Measurements from ENCODE around the gene CBY1. TPM values are rescaled to one million over a fixed set of nuclear protein-coding genes. Genes with fewer than 3 reads are reported as not detected.

The CBY1 gene
- polyA plus RNA-seq, 1 donor: 34.4 TPM

Other genes with a start within 250 kb of the CBY1 start
- gene KCNJ4, start 201.4 kb upstream of the CBY1 start, polyA plus RNA-seq (ENCODE audit: insufficient read length): 1.6 TPM
- 19.3 TPM for gene KDELR3, start 188.5 kb upstream of the CBY1 start, polyA plus RNA-seq (ENCODE audit: insufficient read length)
- gene DDX17, start 150.3 kb upstream of the CBY1 start, polyA plus RNA-seq (ENCODE audit: insufficient read length): 329 TPM
- gene DMC1, start 86.5 kb upstream of the CBY1 start, polyA plus RNA-seq (ENCODE audit: insufficient read length): 8.0 TPM
- gene FAM227A, start 246 bp upstream of the CBY1 start, polyA plus RNA-seq (ENCODE audit: insufficient read length): 0.77 TPM
- 89.3 TPM for gene TOMM22, start 25.3 kb downstream of the CBY1 start, polyA plus RNA-seq (ENCODE audit: insufficient read length)
- gene JOSD1, start 44.3 kb downstream of the CBY1 start, polyA plus RNA-seq (ENCODE audit: insufficient read length): 37.2 TPM
- gene GTPBP1, start 49.3 kb downstream of the CBY1 start, polyA plus RNA-seq (ENCODE audit: insufficient read length): 35.8 TPM
- gene SUN2, start 99.4 kb downstream of the CBY1 start, polyA plus RNA-seq (ENCODE audit: insufficient read length): 59.3 TPM
- gene DNAL4, start 137.5 kb downstream of the CBY1 start, polyA plus RNA-seq (ENCODE audit: insufficient read length): 12.2 TPM
- 4.1 TPM for gene NPTXR, start 187.4 kb downstream of the CBY1 start, polyA plus RNA-seq (ENCODE audit: insufficient read length)
- 29.0 TPM for gene CBX6, start 215.6 kb downstream of the CBY1 start, polyA plus RNA-seq (ENCODE audit: insufficient read length)